T-helper 1 cell (primary cell): ENCODE data around the gene SNX20.
A peak's percentile ranks its signal among the peaks of the same experiment; 100 is the strongest.

Experiments
- DNase-seq, 5 donors: peaks; one replicate each; pipeline ENCODE4 v3.0.0-alpha.2; 2012 to 2020

The SNX20 gene

GRCh38 chr16:50679676-50680555 lies 1.2 kb downstream of the SNX20 start:
- no peak for DNase-seq

GRCh38 chr16:50679266-50679665 lies 1.8 kb downstream of the SNX20 start:
- DNase-seq, result no peak

GRCh38 chr16:50678531-50678930 lies 2.6 kb downstream of the SNX20 start:
- no peak for DNase-seq

- no peak for DNase-seq
Measured at GRCh38 chr16:50677351-50677750, 3.8 kb downstream of the SNX20 start.

GRCh38 chr16:50676684-50677225 lies 4.4 kb downstream of the SNX20 start:
- no peak for DNase-seq

- no peak for DNase-seq
Measured at GRCh38 chr16:50675686-50676610, 5.2 kb downstream of the SNX20 start.

- no peak for DNase-seq
Measured at GRCh38 chr16:50674831-50675230, 6.3 kb downstream of the SNX20 start.

- DNase-seq, result no peak
Measured at GRCh38 chr16:50673496-50674275, 7.4 kb downstream of the SNX20 start.

GRCh38 chr16:50671644-50672260 lies 9.4 kb downstream of the SNX20 start:
- peak in 3 of 5 donors; percentile 14 to 55 (median 46) for DNase-seq

- DNase-seq, result no peak
Measured at GRCh38 chr16:50670476-50670875, 10.6 kb downstream of the SNX20 start.

- DNase-seq, result no peak
Measured at GRCh38 chr16:50669741-50670140, 11.4 kb downstream of the SNX20 start.

- DNase-seq, result no peak
Measured at GRCh38 chr16:50668368-50669008, 12.6 kb downstream of the SNX20 start.

- DNase-seq, result peak in 1 of 5 donors; percentile 21
Measured at GRCh38 chr16:50667497-50668367, 13.4 kb downstream of the SNX20 start.

GRCh38 chr16:50666658-50667496 lies 14.2 kb downstream of the SNX20 start:
- peak in 1 of 5 donors; percentile 71 for DNase-seq

GRCh38 chr16:50665128-50665878 lies 15.8 kb downstream of the SNX20 start:
- peak; percentile 55 to 84 (median 66) for DNase-seq

GRCh38 chr16:50664270-50664669 lies 16.8 kb downstream of the SNX20 start:
- no peak for DNase-seq

GRCh38 chr16:50662306-50662940 lies 18.7 kb downstream of the SNX20 start:
- no peak for DNase-seq

GRCh38 chr16:50659806-50660205 lies 21.3 kb downstream of the SNX20 start:
- DNase-seq, result no peak
